Activated naive CD4-positive, alpha-beta T cell treated with anti-CD3 and anti-CD28 coated beads, Interleukin-2, amount 50 U/mL, for 16 hours (primary cell): ENCODE measurements around the gene KDM4B.

Experiments
- DNase-seq: peaks from one replicate; pipeline ENCODE4 v3.0.0-alpha.2; 2020

Gene KDM4B

DNA sequence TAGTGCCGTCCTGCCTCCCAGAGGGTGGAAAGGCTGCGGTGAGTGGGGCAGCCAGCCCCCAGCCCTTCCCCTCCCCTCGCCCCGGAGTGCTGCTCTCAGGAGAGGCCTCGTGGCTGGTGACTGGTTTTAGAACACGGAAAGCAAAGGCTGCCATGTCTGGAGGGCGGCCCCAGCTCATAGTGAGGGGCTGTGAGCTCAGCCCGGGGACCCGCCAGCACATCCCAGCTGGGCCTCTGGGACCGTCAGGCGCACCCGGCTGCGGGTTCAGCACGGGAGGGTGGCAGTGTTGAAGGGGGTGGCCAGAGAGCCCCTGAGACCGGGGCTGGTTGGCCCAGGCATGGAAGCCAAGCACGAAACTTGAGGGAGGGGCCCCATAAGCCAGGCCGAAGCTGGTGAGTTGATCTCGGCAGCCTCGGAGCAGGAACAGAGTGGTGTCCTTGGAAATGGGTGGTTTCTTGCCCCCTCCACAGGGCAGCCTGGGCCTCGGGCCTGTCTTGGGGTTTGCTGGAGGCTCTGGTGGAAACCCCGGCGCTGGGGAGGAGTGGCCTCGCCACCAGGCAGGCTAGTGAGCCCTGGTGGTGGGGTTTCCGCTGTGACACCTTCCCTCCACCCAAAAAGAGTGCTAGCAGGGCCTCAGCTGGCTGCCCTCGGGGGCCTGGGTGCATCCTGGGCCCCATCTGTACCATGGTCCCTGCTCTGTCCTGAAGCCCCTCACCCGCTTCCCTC is 157.7 kb downstream of the KDM4B start:
- no peak for DNase-seq

DNA sequence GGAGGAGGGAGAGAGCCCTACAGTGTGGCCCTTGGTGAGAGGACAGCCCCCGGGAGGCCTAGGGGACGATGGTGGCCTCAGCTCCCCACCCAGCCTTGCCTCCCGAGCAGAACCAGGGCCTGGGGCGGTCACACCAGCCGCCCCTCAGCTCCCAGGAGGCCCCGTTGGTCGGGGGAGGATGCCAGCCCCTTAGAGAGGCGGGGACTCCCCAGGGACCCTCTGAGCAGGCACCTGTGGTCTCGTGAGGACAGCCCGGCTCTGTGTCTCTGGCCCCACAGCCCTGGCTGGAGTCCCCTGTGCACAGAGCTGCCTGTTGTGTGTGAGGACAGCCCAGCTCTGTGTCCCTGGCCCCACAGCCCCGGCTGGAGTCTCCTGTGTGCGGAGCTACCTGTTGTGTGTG is 158.8 kb downstream of the KDM4B start:
- no peak for DNase-seq

DNA sequence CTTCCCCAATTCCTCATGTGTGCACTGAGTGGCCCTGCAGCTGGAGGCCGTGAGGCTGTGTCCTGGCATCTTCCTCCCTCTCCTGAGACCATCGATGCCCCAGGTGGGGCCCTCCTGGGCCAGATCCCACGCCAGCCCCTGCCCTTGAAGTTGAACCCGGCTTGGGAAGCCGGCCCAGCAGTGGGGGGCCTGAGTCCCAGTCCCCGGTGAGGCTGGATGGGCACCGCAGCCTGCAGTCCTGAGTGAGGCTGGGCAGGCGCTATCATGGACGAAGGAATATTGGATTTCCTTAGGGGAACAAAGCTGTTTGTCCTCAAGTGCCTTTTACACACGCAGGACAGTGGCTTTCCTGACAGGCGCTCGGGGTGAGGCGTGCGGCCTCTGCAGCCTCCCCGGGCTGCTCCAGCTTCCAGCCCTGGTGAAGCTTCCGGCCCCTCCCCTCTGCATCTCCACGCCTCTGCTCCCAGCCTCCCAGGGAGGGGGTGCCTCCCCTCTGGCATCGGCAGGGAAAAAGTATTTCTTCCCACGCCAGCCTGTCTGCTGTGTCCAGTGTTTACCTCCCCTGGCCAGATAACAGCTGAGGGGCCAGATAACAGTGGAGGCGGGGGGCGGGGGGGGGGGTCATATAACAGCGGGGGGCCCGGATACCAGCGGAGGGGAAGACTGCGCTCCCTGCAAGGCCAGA is 159.5 kb downstream of the KDM4B start:
- no peak for DNase-seq

DNA sequence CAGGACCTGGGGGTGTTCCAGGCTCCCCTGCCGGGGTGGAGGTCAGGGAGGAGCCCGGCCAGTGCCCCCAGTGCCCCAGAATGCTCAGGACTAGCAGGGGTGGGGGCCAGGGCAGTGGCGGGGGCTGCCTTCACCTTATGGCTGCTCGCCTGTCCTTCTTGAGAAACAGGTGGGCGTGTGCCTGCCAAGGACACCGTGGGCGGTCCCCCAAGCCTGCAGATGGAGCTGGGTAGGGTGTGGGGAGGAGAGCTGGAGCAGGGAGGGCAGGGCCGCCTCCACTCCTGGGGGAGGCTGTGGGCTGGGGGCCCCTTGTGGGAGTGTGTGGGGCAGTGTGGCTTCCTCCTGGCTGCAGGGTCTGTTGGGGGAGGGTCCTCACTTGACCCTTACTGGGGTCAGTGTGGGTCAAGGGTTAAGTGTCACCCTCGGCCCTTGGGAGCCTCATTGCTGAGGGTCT is 160.1 kb downstream of the KDM4B start:
- DNase-seq = no peak

DNA sequence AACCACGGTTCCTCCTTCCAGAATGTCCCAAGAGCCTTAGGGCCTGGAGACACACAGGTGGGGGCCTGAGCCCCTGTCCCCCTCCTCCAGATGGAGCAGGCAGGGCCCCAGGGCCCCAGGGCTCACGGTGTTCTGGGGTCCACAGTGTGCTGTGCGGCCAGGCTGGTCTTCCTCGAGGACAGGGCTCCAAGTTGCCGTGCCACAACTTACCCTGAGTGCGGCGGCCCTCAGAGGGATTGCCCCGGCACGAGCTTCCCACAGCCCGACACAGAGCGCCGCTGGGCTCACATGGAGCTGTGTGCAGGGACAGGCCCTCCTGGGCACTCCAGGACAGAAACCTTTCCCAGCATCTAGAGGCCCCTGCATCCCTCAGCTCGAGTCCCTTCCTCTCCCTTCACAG is 160.8 kb downstream of the KDM4B start:
- DNase-seq = no peak

DNA sequence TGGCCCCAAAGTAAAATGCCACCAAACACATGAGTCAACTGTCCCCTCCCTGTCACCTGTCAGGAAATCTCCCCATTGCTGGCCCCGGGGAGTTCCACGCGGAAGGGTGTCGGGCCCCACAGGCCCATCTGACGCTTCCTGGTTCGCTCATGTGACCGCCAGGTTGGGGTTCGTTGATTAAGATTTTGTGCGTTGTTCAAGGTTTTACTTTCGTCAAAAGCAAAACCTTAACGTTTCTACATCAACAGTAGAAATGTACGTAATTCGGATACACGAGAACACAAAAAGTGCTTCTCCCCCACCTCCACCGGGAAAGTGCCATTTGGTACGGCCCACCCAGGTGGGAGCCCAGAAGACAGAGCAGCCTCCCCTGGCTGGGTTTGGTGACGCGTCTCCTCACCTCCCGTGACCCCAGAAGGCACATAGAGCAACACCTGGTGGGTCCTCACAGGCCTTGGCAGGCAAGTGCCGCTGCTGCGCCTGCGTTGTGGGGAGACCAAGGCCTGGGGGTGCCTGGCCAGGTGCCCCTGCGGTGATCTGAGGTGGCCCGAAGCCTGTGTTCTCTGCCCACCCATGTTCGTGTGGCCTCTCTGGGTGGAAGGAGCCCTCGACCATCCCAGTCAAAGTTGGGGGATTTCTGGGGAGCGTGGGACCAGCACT is 161.6 kb downstream of the KDM4B start:
- peak; percentile 42 for DNase-seq

DNA sequence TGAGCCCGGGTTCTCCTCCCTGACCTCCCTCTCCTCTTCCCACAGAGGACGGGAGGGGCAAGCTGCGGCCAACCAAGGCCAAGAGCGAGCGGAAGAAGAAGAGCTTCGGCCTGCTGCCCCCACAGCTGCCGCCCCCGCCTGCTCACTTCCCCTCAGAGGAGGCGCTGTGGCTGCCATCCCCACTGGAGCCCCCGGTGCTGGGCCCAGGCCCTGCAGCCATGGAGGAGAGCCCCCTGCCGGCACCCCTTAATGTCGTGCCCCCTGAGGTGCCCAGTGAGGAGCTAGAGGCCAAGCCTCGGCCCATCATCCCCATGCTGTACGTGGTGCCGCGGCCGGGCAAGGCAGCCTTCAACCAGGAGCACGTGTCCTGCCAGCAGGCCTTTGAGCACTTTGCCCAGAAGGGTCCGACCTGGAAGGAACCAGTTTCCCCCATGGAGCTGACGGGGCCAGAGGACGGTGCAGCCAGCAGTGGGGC is 162.2 kb downstream of the KDM4B start:
- DNase-seq = no peak

DNA sequence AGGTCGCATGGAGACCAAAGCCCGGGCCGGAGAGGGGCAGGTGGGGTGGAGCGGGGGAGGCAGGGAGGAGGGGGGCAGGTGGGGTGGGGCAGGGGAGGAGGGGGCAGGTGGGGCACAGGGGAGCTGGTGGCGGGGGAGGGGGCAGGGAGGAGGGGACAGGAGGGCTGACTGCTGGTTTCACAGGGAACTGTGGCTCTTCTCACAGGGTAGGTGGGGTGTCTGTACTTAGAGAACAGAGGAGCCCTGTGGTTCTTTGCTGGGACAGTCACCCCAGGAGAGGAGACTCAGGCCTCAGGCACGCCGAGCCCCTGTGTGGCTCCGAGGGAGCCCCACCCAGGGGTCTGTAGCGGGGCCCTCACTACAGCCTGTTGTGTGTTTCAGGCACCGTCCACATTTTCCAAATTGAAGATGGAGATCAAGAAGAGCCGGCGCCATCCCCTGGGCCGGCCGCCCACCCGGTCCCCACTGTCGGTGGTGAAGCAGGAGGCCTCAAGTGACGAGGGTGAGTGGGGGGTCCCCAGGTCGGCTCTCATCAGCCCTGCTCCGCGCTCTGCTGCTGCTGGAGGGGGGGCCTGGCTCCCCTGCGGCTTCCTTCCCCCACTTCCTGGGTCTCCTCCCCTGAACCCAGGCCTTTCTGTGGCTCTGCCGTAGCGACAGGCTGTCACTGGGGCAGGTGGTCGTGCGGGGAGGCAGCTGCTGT is 162.7 kb downstream of the KDM4B start:
- DNase-seq = no peak

DNA sequence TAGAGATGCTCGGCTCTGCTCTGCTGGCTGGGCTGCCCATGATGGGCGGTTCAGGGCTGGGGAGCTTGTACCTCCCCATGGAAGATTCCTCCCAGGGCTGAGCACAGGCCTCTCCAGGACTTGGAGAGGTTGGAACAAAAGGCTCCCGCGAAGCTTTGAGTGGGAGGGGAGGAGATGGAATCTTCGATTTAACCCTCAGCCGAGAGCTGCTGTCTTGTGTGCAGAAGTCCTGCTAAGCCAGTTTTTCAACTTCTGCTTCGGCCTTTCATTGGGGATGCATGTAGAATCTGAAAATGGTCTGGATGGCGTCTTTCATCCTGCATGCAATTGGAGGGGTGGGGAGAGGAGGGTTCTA is 163.3 kb downstream of the KDM4B start:
- DNase-seq = no peak

DNA sequence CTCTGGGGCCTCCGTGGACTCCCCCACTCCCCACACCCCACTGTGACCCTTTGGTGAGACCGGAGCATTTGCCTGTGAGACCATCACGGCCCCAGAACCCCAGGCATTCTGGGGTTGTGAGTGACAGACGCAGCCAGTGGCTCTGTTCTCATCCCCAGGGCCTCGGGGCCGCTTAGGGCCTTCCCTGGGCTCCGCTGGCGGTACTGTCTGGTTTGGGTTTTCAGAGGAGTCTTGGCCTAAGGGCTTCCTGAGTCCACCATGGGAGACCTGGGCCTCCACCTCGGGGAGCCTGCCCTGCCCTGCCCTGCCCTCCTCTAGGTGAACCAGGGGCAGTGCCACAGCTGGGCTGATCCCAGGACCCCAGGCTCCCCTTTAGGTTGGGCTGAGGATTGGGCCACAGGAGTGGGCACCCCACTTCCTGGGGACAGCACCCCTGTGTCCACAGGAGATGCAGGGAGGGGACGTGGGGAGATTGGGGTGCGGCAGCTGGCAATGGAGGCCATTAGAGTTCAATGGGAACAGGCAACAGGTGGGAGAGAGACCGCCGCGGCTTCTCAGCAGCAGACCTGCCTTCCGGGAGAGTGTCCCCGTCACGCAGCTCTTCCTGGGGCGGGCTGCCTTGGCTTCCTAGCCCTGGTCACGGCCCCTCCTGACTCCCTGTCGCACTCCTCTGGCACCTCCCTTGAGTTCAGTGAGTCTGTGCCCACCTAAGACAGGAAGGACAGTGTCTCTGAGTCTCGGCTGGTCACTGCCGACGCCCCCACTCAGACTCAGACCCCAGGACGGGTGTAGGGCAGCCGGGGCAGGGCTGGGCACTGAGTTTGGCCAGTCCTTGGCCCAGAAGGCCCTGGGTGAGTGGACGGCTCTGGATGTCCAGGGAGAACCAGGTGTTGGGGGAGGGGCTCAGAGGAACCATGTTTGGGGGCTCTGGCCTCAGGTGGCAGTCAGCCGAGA is 164.1 kb downstream of the KDM4B start:
- no peak for DNase-seq

DNA sequence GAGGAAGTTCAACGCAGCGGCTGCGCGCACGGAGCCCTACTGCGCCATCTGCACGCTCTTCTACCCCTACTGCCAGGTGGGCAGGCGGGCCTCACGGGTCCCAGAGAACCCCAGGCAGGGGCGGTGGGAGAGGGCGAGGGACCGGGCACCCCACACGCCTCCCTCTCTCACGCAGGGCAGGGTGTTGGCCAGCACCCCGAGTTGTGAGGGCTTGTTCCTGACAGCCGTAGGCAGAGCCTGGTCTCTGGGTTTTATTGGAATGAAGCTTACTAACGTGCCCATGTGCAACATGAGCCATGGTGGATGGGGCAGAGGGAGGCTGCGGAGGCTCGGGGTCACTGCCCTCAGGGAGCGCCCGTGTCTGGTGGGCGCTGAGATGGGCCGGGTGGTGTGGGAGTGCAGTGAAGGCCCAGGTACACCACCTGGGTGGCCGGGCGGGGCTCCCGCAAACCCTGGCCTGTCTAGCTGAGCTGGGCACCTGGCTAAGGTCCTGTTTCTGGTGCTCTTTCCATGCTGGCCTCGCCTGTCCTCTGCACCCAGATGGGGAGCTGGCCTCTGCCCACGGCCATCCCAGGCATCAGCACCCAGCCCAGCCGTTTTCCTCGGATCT is 165.2 kb downstream of the KDM4B start:
- DNase-seq = no peak

DNA sequence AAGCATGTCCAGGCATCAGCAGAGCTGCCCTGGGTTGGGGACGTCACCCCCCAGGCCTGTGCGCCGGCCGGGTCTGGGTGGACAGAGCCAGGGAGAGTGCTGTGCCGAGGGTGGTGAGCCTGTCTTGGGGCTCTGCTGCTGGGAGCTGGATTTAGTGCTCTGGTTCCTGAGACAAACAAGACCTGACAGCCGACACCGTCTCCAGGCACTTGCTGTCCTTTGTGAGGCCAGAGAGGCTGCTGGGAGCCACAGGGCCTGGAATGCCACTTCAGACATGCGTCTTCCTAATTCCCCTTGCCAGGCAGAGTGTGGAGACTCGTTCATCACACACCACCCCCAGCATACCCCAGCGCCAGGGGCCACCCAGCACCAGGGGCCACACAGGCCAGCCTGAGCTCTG is 165.8 kb downstream of the KDM4B start:
- DNase-seq = no peak

DNA sequence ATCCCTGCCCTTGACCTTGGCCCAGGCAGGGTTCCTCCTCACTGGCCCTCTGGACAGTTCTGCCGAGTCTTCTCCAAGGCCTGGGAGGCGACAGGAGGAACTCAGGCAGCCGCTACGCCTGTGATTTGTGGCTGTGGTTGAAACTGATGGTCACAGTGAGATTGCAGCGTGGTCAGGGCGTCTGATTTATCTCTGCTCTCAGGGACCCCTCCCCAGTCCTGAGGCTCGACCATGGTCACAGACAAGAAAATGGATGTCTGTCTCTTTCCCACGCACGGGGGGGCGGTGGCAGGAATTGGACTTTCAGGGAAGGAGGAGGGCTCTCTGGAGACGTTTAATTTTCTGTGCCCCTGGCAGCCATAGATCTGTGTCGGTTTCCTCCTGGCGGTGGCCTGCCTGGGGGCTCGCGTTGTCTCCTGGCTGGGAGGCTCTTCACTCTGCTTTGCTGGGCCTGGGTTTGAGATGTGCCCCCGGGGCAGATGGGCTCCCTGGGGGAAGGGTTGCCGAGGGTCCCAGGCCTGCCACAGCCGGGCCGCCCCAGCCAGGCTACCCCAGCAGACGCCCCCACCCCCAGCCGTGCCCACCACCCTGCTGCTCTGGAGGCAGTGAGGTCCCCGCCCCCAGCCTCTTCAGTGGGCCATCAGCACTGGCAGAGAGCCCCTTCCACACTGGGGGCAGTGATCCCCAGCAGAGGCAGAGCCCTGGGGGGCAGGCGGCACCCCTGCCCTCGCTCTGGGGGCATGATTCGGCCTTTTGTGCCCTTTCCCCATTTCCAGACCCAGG is 167.4 kb downstream of the KDM4B start:
- no peak for DNase-seq

DNA sequence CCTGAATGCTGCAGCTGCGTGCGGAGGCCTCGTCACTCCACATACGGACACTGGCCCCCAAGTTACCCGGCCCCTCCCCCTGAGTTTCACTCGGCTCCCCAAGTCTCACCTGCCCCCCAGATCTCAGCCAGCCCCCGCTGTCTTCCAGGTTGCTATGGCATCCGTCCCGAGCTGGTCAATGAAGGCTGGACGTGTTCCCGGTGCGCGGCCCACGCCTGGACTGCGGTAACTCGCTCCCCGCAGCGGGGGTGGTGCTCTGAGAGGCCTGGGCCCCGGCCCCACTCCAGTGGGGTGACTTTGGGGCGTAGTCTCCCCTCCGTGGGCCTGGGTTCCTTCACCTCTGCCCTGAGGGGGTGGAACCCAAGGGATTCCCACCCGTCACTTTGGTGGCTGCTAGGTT is 168.2 kb downstream of the KDM4B start:
- DNase-seq = no peak

DNA sequence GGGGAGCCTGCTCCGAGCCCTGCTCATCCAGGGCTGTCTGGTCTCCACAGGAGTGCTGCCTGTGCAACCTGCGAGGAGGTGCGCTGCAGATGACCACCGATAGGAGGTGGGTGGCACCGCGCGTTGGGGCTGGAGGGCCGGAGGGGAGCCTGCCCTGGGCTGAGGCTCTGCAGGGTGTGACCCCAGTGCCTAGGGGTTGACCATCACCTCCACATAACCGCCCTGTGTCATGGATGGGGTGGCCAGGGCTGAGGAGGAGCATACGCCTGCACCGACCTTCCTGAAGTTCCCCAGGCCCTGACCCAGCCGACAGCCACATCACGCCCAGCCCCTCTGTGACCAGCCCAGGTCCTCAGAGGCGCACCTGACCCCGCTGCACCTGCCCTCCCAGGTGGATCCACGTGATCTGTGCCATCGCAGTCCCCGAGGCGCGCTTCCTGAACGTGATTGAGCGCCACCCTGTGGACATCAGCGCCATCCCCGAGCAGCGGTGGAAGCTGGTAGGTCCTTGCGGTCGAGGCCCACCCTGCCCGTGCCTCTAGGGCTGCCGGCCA is 168.7 kb downstream of the KDM4B start:
- no peak for DNase-seq

DNA sequence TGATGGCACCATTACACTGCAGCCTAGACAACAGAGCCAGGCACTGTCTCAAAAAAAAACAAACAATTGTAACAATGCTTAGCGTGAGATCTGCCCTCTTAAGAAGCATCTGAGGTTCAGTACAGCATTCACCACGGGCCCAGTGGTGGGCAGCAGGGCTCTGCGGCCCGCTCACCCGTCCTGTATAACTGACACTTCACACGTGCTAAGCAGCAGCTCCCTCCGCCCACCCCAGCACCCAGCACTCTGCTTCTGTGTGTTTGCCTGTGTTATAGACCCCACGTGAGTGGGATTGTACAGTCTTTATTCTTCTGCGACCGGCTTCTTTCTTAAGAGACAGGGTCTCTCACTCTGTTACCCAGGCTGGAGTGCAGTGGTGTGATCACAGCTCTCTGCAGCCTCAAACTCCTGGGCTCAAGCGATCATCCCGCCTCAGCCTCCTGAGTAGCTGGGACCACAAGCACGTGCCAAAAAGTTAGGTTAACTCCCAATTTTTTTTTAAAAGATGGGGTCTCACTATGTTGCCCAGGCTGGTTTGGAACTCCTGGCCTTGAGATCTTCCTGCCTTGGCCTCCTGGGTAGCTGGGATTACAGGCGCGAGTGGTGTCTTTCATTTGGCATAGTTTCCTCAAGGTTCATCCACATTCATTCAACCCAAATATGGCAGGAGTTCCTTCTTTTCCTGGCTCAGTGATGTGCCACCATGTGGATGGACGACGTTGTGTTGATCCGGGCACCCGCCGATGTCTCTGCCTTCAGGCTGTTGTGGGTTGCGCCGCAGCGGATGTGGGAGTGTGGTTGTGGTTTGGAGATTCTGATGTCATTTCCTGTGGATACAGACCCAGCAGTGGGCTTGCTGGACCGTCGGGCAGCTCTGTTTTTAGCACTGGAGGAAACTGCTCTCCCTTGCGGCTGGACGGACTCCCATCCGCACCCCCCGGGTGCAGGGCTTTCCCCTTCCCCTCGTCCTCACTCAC is 170.0 kb downstream of the KDM4B start:
- peak; percentile 52 for DNase-seq

DNA sequence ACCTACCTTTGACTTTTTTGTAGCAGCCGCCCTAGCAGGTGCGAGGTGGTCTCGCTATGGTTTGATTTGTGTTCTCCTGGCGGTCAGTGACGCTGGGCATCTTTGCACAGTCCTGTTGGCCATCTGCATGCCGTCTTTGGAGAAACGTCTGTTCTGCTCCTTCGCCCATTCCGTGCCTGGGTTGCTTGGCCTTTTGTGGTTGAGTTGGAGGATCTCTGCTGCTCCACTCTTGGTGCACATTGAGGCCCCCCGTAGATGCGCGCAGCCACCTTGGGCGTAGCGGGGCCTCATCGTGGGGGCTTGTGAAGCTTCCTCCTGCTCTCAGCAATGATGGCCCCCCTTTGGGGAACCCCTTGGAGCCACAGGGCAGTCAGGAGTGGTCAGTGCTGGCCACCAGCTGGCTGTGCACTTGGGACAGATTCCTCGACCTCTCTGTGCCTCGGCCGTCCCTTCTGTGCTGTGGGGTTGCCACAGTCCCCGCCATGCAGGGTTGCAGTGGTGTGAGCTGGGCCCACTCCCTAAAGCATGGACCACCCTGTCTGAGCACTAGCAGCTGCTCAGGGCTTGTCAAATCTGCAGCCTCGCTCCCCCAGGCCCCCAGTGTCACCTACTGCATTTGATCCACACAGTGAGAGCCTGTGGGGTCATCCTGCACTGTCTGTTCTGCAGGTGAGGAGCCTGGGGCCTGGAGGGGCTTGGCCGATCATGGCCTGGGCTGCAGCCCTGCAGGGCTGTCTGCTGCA is 170.8 kb downstream of the KDM4B start:
- DNase-seq = no peak

DNA sequence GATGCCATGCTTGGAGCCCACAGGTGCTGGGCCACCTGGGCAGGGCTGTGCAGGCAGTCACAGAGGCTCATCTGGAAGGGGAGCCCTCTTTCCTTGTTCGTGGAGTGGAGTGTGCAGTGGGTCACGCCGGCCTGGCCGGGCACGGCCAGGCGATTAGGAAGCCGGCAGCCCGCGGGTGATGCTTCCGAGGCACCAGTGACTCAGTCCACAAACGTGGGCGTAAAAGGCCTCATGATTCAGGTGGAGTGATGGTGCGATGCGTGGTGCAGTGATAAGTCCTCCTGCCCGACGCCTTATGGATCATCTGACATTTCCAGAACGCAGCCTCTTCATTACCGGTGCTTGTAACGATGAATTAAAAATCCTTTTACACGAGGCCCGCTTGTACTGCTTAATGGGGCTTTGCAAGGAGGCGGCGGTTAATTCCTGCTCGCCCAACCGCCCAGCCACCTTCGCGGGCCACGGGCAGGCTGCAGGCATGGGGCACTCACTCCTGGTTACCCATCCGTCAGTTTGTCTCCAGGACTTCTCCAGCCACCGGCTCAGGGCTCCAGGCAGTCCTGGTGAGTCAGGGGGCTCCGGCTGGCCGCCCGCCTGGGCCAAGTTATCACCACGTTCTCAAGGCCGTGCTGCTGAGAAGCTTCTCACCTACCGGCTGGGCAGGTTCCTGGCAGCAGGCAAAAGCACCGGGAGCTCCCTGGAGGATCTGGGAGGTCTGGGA is 172.4 kb downstream of the KDM4B start:
- DNase-seq = no peak
